ENCODE data around the gene LSR.

Gene LSR

DNA sequence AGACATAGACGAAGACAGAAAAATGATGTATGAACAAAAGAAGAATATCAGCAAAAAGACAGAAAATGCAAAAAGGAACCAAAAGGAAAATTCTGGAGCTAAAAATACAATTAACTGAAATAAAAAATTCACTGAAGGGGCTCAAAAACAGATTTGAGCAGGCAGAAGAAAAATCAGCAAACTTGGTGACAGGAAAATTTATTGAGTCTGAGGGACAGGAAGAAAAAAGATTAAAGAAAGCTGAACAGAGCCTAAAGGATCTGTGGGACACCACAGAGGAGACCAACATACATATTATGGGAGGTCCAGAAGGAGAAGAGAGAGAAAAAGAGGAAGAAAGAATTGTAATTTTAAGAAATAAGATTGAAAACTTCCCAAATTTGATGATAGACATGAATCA is 7.4 kb upstream of the LSR start:
- in situ Hi-C loops (cut with MboI; ENCODE audit: low sequenced_read_pairs), result no loop called here

- in situ Hi-C loops (cut with MboI; ENCODE audit: low sequenced_read_pairs), result no loop called here
Measured at GRCh38 chr19:35246466-35247092, 2.2 kb upstream of the LSR start.

- in situ Hi-C loops (cut with MboI; ENCODE audit: low sequenced_read_pairs), result no loop called here
Measured at GRCh38 chr19:35247526-35248309, 1.1 kb upstream of the LSR start.

DNA sequence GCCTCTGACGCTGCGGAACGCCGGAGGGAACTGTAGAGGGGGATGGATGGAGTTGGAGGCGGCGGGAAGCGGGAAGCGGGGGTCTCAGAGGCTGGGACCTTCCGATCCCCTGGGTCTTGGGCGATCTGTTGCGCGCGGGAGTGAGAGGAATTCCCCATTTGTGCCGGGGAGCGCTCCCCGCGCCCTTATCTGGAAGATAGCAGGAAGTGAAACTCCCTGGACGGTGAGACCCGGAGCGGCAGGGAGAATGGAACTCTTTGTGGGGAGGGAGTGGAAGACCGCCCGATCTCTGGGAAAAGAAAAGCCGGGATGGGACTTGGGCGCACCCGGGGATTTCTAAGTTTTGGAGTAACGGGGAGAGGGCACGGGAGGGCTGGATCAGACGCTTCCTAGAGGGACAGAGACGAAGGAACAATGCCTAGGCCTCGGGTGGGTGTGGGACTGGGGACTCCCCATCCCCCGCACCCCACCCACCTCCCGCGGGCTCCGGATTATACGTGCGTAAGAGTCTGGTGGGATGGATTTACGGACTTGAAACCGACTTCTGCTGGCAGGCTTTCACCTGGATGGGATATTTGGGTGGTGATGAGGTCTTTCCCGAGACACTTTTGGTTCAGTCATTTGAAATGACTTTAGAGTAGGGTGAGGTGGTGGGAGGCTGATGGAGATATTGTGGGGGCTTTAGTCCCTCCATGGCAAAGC is 495 bp downstream of the LSR start:
- in situ Hi-C loops (cut with MboI; ENCODE audit: low sequenced_read_pairs), result no loop called here

DNA sequence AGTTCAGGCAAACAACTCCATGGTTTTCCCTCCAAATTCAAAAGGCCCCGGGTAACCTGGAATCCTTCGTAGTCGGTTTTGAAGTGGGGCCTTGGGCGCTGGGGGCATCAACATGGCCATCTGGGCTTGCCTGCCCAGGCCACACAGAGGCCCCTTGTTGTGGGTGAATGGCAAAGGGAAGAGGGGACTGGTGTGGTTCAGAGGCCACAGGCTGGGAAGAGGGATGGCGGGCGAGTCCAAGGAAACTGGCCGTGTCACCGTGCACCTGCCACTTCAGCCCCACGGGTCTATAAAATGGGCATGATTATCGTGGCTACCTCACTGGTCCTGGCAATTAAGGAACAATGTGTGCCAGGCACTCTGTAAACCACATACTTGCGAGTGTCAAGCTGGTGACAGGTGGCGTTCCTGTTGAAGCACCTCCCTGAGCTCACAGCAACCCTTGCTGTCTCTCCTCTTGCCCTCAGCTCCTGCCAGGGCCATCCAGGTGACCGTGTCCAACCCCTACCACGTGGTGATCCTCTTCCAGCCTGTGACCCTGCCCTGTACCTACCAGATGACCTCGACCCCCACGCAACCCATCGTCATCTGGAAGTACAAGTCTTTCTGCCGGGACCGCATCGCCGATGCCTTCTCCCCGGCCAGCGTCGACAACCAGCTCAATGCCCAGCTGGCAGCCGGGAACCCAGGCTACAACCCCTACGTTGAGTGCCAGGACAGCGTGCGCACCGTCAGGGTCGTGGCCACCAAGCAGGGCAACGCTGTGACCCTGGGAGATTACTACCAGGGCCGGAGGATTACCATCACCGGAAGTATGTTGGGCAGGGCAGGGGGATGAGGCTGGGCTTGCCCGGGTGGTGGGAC is 1.3 kb downstream of the LSR start:
- in situ Hi-C loops (cut with MboI; ENCODE audit: low sequenced_read_pairs), result no loop called here

- in situ Hi-C loops (cut with MboI; ENCODE audit: low sequenced_read_pairs), result no loop called here
Measured at GRCh38 chr19:35251456-35251855, 2.7 kb downstream of the LSR start.

DNA sequence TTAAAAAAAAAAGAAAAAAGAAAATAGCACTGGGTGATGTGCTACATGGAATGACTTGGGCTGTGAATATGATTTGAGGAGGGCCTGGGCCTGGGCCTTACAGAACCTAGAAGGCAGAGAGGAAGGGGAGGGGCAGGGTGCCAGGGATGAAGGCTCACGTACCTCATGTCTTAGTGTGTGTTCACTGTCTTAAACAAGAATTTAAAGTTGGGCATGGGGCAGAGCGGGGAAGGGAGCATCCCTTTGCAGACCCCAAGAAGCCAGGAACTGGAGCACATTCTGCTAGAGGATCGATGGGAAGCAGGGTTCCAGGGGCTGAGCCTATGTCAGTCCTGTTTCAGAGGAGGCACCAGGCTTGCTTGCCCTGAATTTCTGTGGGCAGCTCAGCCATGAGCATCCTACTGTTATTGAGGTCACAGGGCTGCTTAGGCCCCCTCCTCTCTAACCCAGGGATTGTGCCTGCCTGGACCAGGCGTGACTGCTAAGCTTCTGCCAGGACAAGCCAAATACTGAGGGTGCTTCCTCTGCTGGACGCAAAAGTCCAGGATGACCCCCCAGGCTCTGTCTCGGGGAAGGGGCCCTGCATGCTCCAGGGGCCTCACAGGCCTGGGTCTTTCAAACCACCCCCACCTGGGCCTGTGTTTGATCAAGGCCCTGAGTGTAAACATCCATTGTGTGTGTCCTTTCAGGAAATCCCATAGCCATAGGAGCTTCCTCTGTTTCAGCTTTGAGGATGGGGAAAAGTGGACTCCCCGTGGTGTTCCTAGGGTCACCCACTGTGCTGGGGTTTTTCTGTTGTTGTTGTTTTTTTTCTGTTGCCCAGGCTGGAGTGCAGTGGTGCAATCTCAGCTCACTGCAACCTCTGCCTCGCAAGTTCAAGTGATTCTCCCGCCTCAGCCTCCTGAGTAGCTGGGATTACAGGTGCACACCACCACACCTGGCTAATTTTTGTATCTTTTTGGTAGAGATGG is 4.8 kb downstream of the LSR start:
- in situ Hi-C loops (cut with MboI; ENCODE audit: low sequenced_read_pairs), result no loop called here

- in situ Hi-C loops (cut with MboI; ENCODE audit: low sequenced_read_pairs), result no loop called here
Measured at GRCh38 chr19:35254341-35255297, 5.8 kb downstream of the LSR start.

DNA sequence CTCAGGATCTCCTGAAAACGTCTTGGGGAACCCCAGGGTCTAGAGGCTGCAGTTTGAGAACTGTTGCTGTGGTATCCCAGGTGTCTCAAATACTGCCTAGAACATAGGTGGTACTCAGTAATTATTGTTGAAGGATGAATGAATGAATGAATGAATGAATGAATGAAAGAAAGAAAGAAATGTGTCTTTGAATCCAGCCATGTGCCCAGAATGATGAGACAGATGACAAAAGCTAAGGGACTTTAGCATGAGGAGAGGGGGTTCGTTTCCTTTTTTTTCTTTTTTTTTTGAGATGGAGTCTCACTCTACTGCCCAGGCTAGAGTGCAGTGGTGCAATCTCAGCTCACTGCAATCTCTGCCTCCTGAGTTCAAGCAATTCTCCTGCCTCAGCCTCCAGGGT is 7.8 kb downstream of the LSR start:
- in situ Hi-C loops (cut with MboI; ENCODE audit: low sequenced_read_pairs), result no loop called here

DNA sequence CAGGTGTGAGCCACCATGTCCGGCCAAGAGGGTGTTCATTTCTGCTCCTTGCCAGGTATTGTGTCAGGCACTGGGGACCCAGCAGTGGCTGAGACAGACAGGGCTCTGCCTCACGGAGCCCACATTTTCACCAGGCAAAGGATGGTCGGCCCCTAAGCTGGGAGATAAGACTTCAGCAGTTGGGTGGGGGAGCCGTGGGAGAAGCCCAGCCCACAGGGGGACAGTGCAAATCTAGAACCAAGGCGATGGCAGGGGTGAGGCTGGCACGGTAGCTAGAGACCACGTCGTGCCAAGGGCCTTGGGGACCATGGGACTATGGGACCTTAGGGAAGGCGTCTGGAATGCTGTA is 8.3 kb downstream of the LSR start:
- in situ Hi-C loops (cut with MboI; ENCODE audit: low sequenced_read_pairs), result no loop called here

DNA sequence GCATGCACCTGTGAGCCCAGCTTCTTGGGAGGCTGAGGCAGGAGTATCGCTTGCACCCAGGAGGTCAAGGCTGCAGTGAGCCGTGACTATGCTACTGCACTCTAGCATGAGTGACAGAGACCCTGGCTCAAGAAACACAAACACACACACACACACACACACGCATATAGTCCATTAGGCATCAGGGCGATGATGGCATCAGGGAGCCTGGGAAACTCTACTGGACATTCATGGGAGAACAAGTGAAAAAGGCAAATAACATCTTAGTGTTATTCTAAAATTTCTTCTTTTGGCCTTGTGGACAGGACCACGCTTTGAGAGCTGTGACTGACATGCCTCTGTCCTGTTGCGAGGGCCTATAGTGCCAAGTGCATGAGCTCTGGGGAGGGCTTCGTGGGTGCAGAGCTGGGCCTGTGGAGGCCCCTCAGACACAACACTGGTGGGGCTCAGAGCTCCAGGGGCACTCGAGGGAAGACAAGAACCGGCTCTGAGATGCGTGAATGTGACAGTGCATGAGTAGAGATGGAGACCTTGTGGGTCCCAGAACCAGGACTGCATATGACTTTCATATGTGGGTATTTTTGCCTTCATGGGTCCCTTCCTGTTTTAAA is 12.0 kb downstream of the LSR start:
- in situ Hi-C loops (cut with MboI; ENCODE audit: low sequenced_read_pairs), result no loop called here

GRCh38 chr19:35261356-35262100 is 12.7 kb downstream of the LSR start:
- in situ Hi-C loops (cut with MboI; ENCODE audit: low sequenced_read_pairs), result no loop called here

- in situ Hi-C loops (cut with MboI; ENCODE audit: low sequenced_read_pairs), result no loop called here
Measured at GRCh38 chr19:35262101-35262761, 13.4 kb downstream of the LSR start.

- in situ Hi-C loops (cut with MboI; ENCODE audit: low sequenced_read_pairs), result no loop called here
Measured at GRCh38 chr19:35264268-35265125, 15.7 kb downstream of the LSR start.

DNA sequence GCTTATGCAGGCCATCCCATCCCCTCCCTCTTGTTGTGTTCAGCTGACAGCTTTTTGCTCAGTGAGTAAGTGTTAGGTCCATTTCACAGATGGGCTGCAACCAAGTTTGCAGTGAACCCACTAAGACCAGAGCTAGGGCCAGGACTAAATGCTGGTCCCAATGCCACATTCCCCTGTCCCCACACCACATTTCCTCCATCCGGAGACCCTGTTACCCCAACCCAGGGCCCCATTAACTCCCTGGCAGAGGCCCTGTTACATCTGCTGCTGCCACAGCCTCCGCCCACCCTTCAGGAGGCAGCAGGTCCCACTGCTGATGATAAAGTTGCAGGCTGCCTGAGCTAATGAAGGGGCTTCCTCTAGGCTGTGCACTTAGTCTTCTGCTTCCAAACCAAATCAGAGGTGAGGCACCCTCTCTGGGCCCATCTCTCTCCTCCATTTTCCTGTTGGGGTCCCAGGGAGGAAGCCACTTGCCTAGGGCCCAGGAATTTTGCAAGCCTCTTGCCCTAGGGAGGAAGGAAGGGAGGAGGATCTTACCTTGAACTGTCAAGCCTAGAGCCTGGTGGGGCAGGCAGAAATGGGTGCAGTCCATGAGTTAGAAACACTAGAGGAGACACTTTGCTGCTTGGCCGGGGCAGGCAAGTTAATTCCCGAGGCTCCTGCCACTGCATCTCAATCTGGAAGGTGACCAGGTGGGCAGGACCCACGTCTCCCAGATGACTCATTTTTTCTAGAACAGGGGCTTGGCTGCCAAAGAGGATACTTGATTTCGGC is 16.5 kb downstream of the LSR start:
- in situ Hi-C loops (cut with MboI; ENCODE audit: low sequenced_read_pairs), result no loop called here

All from HL-60/S4 treated with phorbol 12-myristate 13-acetate at 8.2 ng/mL for 4 days and 3 days (cell line).